Fibroblast of villous mesenchyme (primary cell): ENCODE measurements around the gene NANP. TPM values are rescaled to one million over a fixed set of nuclear protein-coding genes. Genes with fewer than 3 reads are reported as not detected.
"Not testable (repeated sequence)": the region's sequence is repeated elsewhere in the genome, so short reads cannot be mapped to it uniquely, and the experiment has no call there.

ENCODE experiments used
- DNase-seq: peaks from one replicate; pipeline ENCODE4 v3.0.0-alpha.2; 2010; ENCODE audit warnings: low read depth
- H3K4me3 ChIP-seq: 2 replicates; pipeline ENCODE4 v1.5.1; 2011; ENCODE audit warnings: low read depth, mild to moderate bottlenecking, low read length
- total RNA-seq: library from RNA; depleted of rRNA; stranded (reverse); fragments of >200 nt; gene quantifications from 2 replicates; pipeline ENCODE4 v1.2.3, GENCODE V29; 2012
- TF ChIP-seq, protein P1 (sequence below): IDR thresholded peaks from 2 replicates; pipeline ENCODE4 v1.5.1; 2012; ENCODE audit warnings: low read depth, mild to moderate bottlenecking, low read length; ENCODE audit not compliant: insufficient read depth

NANP gene, protein sequence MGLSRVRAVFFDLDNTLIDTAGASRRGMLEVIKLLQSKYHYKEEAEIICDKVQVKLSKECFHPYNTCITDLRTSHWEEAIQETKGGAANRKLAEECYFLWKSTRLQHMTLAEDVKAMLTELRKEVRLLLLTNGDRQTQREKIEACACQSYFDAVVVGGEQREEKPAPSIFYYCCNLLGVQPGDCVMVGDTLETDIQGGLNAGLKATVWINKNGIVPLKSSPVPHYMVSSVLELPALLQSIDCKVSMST
- 8.7 and 16.8 TPM in 2 replicates for total RNA-seq

DNA sequence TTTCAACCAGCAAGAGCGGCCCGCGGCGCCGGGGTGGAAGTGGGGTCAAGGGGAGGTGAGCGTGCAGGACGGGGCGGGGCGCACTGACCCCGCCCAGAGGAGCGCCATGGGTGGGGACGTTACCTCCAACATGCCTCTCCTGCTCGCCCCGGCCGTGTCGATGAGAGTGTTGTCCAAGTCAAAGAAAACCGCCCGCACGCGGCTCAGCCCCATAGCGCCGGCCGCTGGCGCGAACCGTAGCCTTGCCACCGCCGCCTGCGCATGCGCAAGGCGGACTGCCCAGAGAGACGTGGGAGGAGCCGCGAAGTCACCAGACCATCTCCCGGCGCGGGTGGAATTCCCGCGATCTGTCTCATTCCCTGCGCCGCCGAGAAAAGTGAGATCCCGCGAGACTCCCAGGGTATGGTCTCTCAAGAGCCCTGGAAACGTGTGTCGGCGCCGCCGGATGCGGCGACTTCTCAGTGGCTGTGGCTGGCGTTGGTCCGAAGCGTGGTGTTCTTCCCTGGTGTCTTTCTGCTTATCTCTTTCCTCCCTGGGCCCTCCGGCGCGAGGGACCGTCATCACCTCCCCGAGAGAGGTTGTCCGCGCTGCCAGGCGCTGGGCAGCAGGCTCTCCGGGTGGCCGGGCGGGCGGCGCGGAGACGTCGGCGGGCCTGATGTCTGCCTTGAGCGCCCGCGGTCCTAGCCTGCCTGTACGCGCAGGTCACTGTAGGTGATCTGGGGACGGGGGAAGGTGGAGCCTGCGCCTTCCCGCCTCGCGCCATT, at the start of gene NANP:
NANP (minus strand) TSS at position 279 of the 764 bp plus-strand sequence; CDS start at position 213, 66 bp downstream.
- DNase-seq = peak; percentile 99
- H3K4me3 ChIP-seq = peak within 1 kb of the TSS; percentile 84
- TF ChIP-seq, protein P1, sequence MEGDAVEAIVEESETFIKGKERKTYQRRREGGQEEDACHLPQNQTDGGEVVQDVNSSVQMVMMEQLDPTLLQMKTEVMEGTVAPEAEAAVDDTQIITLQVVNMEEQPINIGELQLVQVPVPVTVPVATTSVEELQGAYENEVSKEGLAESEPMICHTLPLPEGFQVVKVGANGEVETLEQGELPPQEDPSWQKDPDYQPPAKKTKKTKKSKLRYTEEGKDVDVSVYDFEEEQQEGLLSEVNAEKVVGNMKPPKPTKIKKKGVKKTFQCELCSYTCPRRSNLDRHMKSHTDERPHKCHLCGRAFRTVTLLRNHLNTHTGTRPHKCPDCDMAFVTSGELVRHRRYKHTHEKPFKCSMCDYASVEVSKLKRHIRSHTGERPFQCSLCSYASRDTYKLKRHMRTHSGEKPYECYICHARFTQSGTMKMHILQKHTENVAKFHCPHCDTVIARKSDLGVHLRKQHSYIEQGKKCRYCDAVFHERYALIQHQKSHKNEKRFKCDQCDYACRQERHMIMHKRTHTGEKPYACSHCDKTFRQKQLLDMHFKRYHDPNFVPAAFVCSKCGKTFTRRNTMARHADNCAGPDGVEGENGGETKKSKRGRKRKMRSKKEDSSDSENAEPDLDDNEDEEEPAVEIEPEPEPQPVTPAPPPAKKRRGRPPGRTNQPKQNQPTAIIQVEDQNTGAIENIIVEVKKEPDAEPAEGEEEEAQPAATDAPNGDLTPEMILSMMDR = no peak

DNA sequence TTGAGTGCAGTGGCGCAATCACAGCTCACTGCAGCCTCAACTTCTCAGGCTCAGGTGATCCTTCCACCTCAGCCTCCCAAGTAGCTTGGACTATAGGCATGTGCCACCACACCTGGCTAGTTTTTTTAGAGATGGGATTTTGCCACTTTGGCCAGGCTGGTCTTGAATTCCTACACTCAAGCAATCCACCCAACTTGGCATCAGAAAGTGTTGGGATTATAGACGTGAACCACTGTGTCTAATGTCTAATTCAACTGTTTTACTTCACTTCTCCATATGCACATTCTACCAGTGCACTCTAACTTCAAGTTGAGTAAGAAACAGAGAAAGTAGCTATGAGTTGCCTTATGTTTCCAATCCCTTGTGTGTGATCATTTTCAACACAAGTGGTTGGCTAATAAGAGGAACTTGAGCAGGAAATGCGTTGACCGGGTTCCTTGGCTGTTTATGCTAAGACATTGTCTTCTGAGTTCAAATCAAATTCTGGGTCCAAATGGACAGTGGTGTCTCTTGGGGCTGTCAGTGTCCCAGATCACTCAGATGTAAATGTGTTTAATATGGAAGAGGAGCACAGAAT, 48.9 kb upstream of the NANP start:
- H3K4me3 ChIP-seq = no peak overlapping the region
- TF ChIP-seq, protein P1 = no peak
- DNase-seq = no peak

DNA sequence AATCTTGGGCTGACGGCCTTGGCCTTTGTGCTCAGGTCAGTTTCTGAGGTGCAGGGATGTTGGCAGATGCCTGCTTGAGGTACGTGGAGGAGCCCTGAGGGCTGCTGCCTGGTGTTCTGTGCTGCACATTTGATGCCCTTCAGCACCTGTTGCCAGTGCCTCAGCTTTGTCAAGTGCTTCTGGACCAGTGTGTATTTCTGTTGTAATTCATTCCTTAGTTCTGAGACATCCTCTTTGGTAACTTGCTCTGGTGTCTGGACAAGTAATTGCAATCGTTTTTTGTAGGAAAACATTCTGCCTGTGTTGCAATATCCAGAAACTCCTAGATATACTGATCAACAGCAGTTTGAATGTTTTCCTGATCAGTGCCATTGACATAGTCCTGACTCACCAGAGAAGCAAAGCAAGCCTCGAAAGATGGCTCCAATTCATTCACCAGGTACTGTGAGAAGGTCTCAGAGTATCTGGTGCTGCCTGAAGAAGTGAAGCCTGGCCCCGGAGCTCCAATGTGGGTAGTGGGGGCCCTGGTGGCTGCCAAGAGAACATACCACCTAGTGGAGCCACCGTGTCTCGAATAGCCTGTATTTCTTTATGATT, 46.1 kb upstream of the NANP start:
- no peak overlapping the region for H3K4me3 ChIP-seq
- DNase-seq = peak; percentile 87
- TF ChIP-seq, protein P1 = peak; percentile 32

DNA sequence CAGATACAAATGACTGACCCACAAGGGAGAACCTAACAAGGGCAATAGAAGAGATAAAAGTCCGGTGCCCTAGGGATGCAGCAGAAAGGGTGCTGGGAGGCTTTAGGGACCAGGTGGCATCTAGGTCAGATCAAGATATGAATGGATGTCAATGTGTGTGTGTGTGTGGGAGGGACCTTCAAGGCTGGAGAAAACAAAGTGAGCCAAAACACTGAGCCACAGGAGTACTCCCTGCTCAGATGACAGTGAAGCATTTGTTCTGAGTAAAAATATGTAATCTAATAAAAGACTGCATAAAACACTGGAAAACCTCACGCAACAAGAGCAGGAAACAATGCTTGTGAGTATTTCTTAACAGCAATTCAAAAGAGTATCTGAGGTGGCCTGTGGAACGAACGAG, 44.6 kb upstream of the NANP start:
- DNase-seq = peak; percentile 55
- H3K4me3 ChIP-seq = no peak overlapping the region
- TF ChIP-seq, protein P1 = no peak

DNA sequence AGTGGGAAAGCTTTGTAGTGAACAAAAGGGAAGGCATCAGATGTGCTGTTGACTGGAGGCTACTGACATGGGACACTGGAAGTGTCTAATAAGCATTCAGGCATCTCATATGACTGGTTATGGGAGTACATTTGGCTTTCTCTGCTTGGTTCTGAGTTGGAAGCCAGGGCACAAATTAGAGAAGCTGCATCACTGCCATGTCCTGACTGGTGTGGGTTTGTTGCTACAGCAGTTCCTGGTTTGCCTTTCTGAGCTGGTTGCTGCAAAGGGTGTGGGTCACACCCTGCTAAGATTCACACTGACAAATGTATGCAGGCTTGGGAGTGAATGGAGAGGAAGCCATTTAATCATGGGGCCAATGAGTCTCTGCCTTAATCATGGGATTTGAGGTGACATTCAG, 36.2 kb upstream of the NANP start:
- TF ChIP-seq, protein P1 = no peak
- DNase-seq = no peak
- H3K4me3 ChIP-seq = no peak overlapping the region

DNA sequence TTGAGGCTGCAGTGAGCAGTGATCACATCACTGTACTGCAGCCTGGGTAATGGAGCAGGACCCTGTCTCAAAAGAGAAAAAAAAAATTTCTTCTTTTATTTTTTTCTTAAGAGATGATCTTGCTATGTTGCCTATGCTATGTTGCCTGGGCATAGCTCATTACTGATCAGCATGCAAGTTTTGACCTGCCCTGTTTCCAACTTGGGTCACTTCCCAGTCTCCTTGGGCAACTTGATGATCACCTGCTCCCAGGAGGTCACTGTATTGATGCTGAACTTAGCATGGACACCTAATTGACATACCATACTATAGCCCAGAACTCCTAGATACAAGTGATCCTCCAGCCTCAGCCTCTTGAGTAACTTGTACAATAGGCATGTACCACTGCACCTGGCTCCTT, 30.7 kb upstream of the NANP start:
- no peak overlapping the region for H3K4me3 ChIP-seq
- TF ChIP-seq, protein P1 = no peak
- no peak for DNase-seq

DNA sequence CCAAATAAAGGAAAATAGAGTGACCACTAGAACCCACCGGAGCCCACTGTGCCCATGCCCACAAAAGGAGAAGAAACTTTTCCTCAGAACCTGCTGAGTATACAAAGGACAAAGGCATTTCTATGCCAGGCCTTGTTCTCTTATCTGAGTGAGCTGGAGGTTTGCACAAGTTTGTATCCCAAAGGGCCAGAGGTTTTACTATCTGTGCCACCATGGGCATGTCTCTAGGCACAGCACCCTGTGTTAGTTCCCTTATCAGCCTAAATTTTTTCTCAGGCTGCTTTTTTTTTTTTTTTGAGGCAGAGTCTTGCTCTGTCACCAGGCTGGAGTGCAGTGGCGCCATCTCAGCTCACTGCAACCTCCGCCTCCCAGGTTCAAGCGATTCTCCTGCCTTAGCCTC, 29.1 kb upstream of the NANP start:
- not testable (repeated sequence) for H3K4me3 ChIP-seq, DNase-seq
